Central memory CD8-positive, alpha-beta T cell (primary cell): ENCODE results near the gene PRKN.

Source experiments
- ATAC-seq: fragments of 150-1000 bp; cut with Tn5 transposase; replicated peaks from 2 replicates; pipeline ENCODE4 v1.10.0; 2022; ENCODE audit warnings: mild to moderate bottlenecking, moderate FRiP score, moderate number of reproducible peaks; ENCODE audit not compliant: poor library complexity, severe bottlenecking; ENCODE audit errors: extremely low read depth
- DNase-seq, 2 donors: peaks; one replicate each; pipeline ENCODE4 v3.0.0; 2021; ENCODE audit warnings: low spot score in 2 of 2
- H3K27ac Mint-ChIP-seq: one replicate; pipeline ENCODE4 v1.8.0; 2022; ENCODE audit warnings: low read depth, mild to moderate bottlenecking, moderate library complexity, mixed read lengths
- H3K27me3 Mint-ChIP-seq: one replicate; pipeline ENCODE4 v1.8.0; 2022; ENCODE audit warnings: mixed read lengths
- H3K36me3 Mint-ChIP-seq: one replicate; pipeline ENCODE4 v1.8.0; 2022; ENCODE audit warnings: mild to moderate bottlenecking, moderate library complexity, mixed read lengths; ENCODE audit not compliant: insufficient read depth
- H3K4me1 Mint-ChIP-seq: one replicate; pipeline ENCODE4 v1.8.0; 2022; ENCODE audit warnings: mixed read lengths
- H3K4me3 Mint-ChIP-seq: one replicate; pipeline ENCODE4 v1.8.0; 2022; ENCODE audit warnings: mild to moderate bottlenecking, moderate library complexity, mixed read lengths
- H3K9me3 Mint-ChIP-seq: one replicate; pipeline ENCODE4 v1.8.0; 2022; ENCODE audit warnings: mixed read lengths

Gene PRKN

DNA sequence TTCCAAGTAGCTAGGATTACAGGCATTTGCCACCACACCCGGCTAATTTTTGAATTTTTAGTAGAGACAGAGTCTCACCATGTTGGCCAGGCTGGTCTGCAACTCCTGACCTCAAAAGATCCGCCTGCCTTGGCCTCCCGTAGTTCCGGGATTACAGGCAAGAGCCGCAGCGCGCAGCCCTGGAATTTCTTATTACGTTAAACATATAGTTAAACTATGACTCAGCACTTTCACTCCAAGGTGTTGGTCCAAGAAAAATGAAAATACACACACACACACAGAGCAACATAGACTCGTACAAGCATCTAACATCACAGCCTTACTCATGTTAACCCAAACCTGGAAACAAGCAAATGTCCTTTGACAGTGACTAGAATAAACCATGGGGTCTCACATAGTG, 663.9 kb downstream of the PRKN start:
- ATAC-seq (no peak), DNase-seq (no peak)
- H3K36me3 Mint-ChIP-seq, result no peaks in the 10 kb centered on the region
- H3K9me3 Mint-ChIP-seq, result peaks cover 6% of the 10 kb centered on the region
- H3K27me3 Mint-ChIP-seq, result no peaks in the 10 kb centered on the region
- no peak overlapping the region for H3K27ac Mint-ChIP-seq
- no peaks in the 10 kb centered on the region for H3K4me1 Mint-ChIP-seq
- H3K4me3 Mint-ChIP-seq, result no peak overlapping the region

DNA sequence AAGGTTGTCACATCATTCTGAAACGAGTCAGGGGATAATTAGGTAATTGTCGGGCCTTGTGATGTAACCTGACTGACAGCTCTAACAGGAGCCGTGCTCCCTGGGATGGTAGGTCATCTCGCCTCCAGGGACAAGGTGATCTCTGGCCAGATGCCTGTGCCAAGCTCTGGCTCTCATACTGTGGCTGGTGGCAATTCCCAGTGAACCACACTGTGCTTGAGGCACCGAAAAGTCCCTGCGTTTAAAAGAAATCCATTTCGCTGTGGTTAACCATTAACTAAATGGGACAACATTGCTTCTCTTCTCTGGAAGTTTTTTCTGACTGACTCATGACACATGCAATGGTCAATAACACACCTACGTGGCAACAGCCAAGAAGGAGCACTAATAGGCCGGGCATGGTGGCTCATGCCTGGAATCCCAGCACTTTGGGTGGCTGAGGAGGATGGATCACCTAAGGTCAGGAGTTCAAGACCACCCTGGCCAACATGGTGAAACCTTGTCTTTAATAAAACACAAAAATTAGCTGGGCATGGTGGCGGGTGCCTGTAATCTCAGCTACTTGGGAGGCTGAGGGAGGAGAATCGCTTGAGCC, 669.2 kb downstream of the PRKN start:
- Mint-ChIP-seq H3K9me3 (no peaks in the 10 kb centered on the region), H3K27ac (no peak overlapping the region), H3K27me3 (no peaks in the 10 kb centered on the region), H3K4me1 (no peaks in the 10 kb centered on the region), H3K4me3 (no peak overlapping the region), H3K36me3 (peaks cover 2% of the 10 kb centered on the region)
- ATAC-seq, result no peak
- DNase-seq, result no peak

DNA sequence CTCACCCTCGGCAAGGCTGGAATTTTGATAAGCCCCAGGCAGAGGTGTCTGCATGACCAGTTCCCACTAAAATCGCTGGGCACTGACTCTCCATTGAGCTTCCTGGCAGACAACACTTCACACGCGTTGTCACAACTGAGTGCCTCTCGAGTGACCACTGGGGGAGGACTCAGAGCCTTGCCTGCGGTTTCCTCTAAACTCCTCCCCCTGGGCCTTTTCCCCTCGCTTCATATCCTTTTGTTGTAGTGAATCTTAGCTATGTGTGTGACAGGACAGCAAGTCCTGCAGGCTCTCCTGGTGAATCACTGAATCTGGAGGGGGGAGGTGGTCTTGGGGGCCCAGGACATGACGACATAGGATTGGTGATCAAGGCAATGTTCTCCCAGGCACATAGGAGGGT, 670.8 kb downstream of the PRKN start:
- H3K27ac Mint-ChIP-seq, result no peak overlapping the region
- no peaks in the 10 kb centered on the region for H3K9me3 Mint-ChIP-seq
- H3K4me1 Mint-ChIP-seq, result no peaks in the 10 kb centered on the region
- H3K27me3 Mint-ChIP-seq, result no peaks in the 10 kb centered on the region
- H3K36me3 Mint-ChIP-seq, result peaks cover 2% of the 10 kb centered on the region
- H3K4me3 Mint-ChIP-seq, result no peak overlapping the region
- no peak for DNase-seq
- no peak for ATAC-seq

DNA sequence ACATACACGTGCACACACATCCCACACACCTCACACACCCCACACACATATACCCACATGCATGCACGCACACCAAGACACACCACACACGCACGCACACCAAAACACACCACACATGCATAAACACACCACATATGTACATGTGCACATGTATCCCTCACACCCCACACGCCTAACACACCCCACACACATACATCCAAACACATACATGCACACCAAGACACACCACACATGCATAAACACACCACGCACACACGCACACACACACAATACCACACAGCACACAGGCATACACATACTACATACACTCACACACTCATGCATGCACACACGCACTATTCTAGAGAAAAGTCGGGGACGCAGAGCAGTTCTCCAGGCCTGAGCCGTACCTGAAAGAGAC, 671.5 kb downstream of the PRKN start:
- ATAC-seq, result no peak
- no peaks in the 10 kb centered on the region for H3K9me3 Mint-ChIP-seq
- DNase-seq, result no peak

DNA sequence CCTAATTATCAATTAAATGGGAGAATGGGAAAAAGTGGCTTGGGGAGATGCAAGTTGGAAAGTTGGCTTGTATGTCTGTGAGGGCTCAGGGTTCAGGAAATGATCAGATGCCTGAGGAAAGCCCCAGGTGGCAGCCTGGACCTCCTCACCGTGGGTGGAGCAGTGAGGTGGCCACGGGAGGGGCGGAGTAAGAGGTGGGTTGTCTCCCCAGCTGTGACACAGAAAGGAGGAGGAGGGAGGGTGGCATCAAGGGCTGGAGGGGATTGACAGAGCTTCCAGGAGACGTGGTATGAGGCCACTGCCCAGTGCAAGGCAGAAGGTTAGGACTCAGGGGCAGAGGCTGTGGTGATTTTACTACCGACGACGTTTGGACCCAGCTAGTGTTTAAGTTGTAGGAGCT, 672.2 kb downstream of the PRKN start:
- Mint-ChIP-seq H3K27ac (no peak overlapping the region), H3K36me3 (peaks cover 2% of the 10 kb centered on the region), H3K27me3 (no peaks in the 10 kb centered on the region), H3K4me3 (no peak overlapping the region), H3K9me3 (peaks cover 3% of the 10 kb centered on the region), H3K4me1 (no peaks in the 10 kb centered on the region)
- no peak for DNase-seq
- ATAC-seq, result no peak

More for the DNA sequence above, 671.5 kb downstream of the PRKN start:
- Mint-ChIP-seq H3K36me3 (peaks cover 2% of the 10 kb centered on the region), H3K4me3 (no peak overlapping the region), H3K4me1 (no peaks in the 10 kb centered on the region), H3K27ac (no peak overlapping the region), H3K27me3 (no peaks in the 10 kb centered on the region)

DNA sequence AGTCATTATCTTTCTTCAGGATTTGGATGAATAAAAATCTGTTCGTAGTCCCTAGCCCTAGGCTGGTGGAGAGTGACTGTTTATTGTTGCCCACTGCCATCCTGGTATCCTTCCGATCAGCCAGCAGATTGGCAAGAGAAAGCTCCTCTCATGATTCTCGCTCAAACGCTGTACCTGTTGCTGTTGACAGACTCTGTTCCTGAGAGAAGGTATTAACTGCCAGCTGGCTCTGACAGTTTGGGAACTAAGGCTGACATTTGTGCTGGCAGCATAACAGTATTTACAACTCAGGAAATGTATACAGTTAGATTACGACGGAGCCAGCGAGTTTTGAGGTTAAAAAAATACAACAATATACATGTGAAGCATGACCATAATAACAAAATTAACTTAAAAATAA, 674.5 kb downstream of the PRKN start:
- no peak for ATAC-seq
- Mint-ChIP-seq H3K36me3 (peaks cover 2% of the 10 kb centered on the region), H3K27me3 (no peaks in the 10 kb centered on the region), H3K4me3 (no peak overlapping the region), H3K9me3 (peaks cover 10% of the 10 kb centered on the region), H3K27ac (no peak overlapping the region), H3K4me1 (no peaks in the 10 kb centered on the region)
- no peak for DNase-seq

DNA sequence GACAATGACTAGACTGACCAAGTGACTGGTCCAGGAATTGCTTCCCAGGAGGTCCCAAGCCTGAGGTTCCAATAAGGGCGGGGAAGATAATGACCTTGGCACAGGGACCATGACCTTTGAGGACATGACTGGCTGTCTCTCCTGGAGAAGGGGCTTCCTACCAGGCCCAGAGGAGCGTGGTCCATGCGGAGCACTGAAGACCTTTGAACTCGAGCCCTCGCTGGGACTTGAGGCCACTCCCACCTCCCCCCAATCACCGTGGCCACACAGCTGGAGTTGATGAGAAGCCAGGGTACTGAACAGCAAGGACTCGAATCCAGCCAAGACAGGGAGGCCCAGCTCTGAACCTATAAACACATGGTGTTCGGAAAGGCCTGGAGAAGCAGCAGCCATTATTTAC, 677.0 kb downstream of the PRKN start:
- Mint-ChIP-seq H3K36me3 (peaks cover 2% of the 10 kb centered on the region), H3K9me3 (peaks cover 17% of the 10 kb centered on the region), H3K4me3 (no peak overlapping the region), H3K27ac (no peak overlapping the region), H3K27me3 (no peaks in the 10 kb centered on the region), H3K4me1 (no peaks in the 10 kb centered on the region)
- no peak for DNase-seq
- no peak for ATAC-seq

DNA sequence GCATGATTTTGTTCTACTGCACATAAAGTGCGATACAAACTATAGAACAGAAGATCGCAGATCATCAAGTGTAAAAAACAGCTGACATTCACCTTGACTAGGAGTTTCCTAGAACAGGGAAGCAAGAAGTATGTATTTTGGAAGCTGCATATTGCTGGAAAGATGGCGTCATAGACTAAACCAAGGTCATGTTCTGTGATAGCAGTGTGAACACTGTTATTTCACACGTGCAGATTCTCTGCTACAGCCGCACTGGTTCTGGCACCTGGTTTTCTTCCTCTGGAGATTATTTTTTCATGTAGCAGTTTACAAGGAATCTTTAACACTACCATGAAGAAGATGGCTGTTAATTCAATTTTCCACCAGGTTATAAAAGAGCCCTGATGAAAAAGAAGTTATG, 681.2 kb downstream of the PRKN start:
- H3K4me3 Mint-ChIP-seq, result no peak overlapping the region

DNA sequence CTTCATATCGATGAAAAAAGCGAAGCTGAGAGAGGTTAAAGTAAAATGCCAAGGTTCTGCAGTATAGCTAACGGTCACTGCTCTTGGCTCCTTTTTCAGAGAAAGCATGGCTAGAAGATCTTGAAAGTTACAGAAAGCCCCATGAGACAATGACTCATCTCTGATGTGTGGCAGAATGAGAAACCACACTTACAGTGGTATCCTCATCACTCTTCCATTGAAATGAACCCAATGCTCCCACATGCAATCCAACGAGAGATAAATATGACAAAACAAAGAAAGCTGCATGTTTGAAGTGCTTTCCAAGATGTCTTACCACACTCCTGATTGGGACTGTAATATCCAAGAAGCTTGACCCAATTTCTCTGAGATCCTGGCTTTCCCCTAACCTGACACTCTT, 694.9 kb downstream of the PRKN start:
- no peaks in the 10 kb centered on the region for H3K27me3 Mint-ChIP-seq
- H3K4me1 Mint-ChIP-seq, result no peaks in the 10 kb centered on the region
- H3K36me3 Mint-ChIP-seq, result no peaks in the 10 kb centered on the region
- no peak for DNase-seq
- H3K9me3 Mint-ChIP-seq, result peaks cover 26% of the 10 kb centered on the region
- H3K27ac Mint-ChIP-seq, result no peak overlapping the region
- no peak overlapping the region for H3K4me3 Mint-ChIP-seq
- no peak for ATAC-seq

More for the DNA sequence above, 681.2 kb downstream of the PRKN start:
- Mint-ChIP-seq H3K36me3 (no peaks in the 10 kb centered on the region), H3K27ac (no peak overlapping the region), H3K4me1 (no peaks in the 10 kb centered on the region), H3K9me3 (peaks cover 34% of the 10 kb centered on the region), H3K27me3 (no peaks in the 10 kb centered on the region)
- DNase-seq (no peak), ATAC-seq (no peak)

DNA sequence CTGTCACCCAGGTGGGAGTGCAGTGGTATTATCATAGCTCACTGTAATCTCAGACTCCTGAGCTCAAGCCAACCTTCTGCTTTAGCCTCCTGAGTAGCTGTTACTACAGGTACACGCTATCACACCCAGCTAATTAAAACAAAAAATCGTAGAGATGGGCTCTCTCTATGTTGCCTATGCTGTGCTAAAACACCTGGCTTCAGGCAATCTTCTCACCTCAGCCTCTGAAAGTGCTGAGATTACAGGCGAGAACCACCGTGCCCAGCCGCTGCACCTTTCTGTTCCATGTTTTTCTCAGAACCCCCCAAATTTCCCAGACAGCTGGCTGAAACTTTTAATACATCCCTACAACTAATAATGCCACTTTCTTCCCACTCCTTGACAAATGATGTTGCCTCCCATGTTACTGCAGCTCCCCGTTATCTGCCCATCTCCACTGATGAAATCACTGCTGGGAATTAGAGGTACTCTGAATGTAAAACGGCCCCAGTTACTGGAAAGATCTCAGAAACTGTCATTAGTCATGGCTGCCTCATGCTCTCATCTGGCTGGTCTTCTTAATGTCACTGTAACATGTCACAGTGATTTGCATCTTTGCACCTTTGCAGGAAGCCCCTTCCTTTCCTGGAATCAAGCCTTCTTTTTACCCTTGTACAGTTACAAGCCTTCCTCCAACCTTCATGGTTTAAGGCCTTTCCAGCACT, 697.5 kb downstream of the PRKN start:
- peaks cover 20% of the 10 kb centered on the region for H3K9me3 Mint-ChIP-seq
- H3K36me3 Mint-ChIP-seq, result no peaks in the 10 kb centered on the region
- no peak for ATAC-seq
- no peaks in the 10 kb centered on the region for H3K4me1 Mint-ChIP-seq
- no peak for DNase-seq
- H3K27me3 Mint-ChIP-seq, result no peaks in the 10 kb centered on the region
- no peak overlapping the region for H3K4me3 Mint-ChIP-seq
- no peak overlapping the region for H3K27ac Mint-ChIP-seq

DNA sequence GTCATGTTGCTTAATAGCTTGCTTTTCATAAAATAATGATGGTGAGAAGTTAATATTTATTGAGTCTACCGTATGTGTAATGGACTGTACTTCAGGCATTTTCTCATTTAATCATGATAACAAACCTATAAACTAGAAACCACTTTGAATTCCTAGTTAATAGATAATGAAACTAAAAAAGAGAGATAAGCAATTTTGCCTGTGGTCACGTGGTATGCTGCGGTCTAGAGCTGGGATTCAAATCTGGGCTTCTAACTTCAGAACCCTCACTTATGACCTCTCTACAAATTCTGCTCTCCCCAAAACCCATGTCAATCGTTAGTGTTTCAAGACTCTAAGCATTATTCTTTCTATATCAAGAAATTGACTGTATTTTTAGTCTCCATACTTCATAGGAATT, 700.7 kb downstream of the PRKN start:
- no peak for DNase-seq
- H3K36me3 Mint-ChIP-seq, result no peaks in the 10 kb centered on the region
- H3K9me3 Mint-ChIP-seq, result peaks cover 15% of the 10 kb centered on the region
- no peak overlapping the region for H3K27ac Mint-ChIP-seq
- ATAC-seq, result no peak
- H3K4me1 Mint-ChIP-seq, result no peaks in the 10 kb centered on the region
- no peaks in the 10 kb centered on the region for H3K27me3 Mint-ChIP-seq
- H3K4me3 Mint-ChIP-seq, result no peak overlapping the region

DNA sequence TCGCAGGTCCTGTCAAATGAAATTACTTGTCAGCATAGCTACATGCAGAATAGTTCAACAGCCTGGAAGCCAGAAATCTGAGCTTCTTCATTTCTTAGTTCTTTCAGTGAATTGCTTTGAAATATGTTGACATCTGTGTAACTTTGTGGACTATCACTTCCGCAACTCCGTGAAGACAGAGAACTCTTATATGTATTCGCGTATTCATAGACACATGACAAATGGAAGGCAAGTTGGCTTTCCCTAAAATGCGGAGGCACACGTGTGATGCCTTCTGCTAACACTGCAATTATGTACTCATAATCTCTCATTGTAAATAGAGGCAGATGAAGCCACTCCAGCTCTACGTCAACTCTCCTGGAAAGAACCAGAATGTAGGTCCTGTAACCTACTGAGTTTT, 701.5 kb downstream of the PRKN start:
- no peaks in the 10 kb centered on the region for H3K36me3 Mint-ChIP-seq
- peaks cover 15% of the 10 kb centered on the region for H3K9me3 Mint-ChIP-seq
- no peaks in the 10 kb centered on the region for H3K27me3 Mint-ChIP-seq
- DNase-seq (no peak), ATAC-seq (no peak)
- H3K27ac Mint-ChIP-seq, result no peak overlapping the region
- H3K4me1 Mint-ChIP-seq, result no peaks in the 10 kb centered on the region
- H3K4me3 Mint-ChIP-seq, result no peak overlapping the region

DNA sequence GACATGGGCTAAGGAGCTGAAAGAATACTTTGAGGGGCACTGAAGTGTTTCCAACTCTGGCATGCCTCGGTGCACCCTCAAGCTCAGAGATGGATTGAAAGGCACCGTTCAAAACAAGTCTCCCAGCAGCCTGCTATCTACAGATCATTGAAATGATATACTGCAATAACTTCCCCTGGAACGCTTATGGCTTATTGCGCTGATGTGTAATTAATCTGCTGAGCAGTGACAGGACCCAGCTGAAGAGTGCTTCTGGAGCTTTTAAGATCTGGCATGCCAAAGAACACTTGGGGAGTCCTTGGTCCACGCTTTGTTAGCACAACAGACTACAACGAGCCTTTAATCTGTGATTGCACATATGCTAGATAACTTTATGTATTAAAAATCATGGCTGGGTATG, 708.2 kb downstream of the PRKN start:
- Mint-ChIP-seq H3K27ac (no peak overlapping the region), H3K27me3 (no peaks in the 10 kb centered on the region), H3K9me3 (peaks cover 12% of the 10 kb centered on the region), H3K4me3 (no peak overlapping the region), H3K36me3 (no peaks in the 10 kb centered on the region), H3K4me1 (no peaks in the 10 kb centered on the region)
- DNase-seq (no peak), ATAC-seq (no peak)
